Urothelium cell line (cell line): ENCODE data around the gene OBSL1.

Experiments
- DNase-seq: peaks from one replicate; pipeline ENCODE4 v3.0.0; 2011; ENCODE audit warnings: low spot score, mixed read lengths
- FAIRE-seq: peaks from 2 replicates; lab custom pipeline; 2011; peaks lifted over from hg19 to GRCh38; lab: Jason Lieb, UNC

Gene OBSL1

GRCh38 chr2:219567791-219568361 is 3.5 kb downstream of the OBSL1 start:
- no peak for DNase-seq
- no peak for FAIRE-seq

DNA sequence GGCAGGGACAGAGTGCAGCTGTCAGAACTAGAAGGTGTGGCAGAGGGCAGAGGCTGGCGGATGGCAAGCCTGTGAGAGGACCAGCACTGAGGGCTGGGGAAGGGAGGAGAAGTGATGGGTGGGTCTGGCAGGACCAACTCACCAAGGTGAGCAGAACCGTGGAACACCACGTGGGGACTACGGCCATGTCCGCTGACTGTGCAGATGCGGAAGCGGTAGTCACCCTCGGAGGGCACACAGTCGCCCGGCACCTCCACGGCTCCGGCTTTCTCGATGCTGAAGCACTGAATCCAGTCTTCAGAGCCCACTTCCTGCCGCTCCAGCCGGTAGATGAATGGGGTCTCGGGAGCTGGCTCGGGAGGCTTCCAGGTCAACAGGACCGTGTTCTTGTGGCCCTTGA is 4.2 kb downstream of the OBSL1 start:
- no peak for FAIRE-seq

DNA sequence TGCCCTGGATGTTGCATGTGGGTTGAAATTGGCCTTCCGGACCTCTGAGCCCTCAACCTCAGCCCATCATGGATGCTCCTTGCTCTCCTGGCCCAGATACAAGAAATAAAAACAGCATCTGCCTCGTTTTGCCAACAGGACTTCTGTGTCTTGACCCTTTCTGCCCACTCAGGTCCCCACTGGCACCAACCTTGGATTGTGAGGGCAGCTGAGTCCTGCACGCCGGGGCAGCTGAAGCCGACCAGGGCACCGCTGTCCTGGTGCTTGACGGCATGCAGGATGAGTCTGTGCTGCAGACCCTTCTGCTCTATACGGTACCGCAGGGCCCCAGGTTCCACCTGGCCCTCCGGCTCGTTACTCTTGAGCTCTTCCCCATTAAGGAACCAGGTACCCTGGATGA is 4.7 kb downstream of the OBSL1 start:
- DNase-seq = no peak
- no peak for FAIRE-seq

More for the DNA sequence above, 4.2 kb downstream of the OBSL1 start:
- DNase-seq = no peak

- DNase-seq (no peak), FAIRE-seq (no peak)
Observed at GRCh38 chr2:219565130-219566080, 5.9 kb downstream of the OBSL1 start.

GRCh38 chr2:219563271-219563928 is 7.9 kb downstream of the OBSL1 start:
- DNase-seq (no peak), FAIRE-seq (peak; percentile 53)

DNA sequence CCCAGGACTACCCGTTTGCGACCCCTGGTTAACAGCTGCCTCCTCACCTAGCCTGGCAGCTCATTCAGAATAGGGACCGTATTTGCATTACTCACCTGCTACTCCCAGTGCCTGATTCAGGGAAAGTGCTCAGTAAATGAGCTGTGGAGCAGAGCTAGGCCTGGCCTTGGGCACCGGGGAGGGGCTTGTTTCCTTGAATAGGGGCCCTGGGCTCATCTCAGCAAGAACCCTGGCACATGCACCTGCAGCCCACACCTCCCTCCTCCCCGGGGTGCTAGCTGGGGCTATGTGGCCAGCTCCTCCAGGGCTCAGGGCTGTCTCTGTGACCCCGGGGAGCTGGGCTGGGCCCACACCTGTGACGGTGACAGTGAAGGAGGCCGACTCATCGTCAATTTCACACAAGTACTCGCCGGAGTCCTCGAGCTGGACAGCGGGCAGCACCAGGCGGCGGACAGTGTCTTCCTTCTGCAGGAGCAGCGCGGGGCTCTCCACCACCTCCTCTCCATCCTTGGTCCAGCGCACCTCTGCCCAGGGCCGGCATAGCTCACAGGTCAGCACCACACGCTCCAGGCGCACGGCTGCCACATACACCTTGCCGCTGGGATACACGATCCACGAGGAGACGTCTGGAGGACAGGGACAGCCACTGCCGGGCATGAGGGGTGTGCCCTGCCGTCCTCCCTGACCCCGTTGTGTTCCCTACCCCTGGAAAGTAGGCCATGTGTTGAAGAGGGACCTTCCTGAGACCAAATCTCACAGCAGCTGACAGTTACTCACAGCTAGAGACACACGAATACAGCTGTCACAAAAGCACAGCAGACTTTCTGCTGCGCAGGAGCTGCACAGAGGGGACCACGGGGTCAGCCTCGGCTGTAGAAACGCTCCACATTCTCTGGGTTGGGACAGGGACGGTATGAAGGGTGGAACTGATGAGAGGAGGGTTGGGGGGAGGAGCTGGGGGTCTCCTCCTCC is 9.0 kb downstream of the OBSL1 start:
- DNase-seq (no peak), FAIRE-seq (no peak)

DNA sequence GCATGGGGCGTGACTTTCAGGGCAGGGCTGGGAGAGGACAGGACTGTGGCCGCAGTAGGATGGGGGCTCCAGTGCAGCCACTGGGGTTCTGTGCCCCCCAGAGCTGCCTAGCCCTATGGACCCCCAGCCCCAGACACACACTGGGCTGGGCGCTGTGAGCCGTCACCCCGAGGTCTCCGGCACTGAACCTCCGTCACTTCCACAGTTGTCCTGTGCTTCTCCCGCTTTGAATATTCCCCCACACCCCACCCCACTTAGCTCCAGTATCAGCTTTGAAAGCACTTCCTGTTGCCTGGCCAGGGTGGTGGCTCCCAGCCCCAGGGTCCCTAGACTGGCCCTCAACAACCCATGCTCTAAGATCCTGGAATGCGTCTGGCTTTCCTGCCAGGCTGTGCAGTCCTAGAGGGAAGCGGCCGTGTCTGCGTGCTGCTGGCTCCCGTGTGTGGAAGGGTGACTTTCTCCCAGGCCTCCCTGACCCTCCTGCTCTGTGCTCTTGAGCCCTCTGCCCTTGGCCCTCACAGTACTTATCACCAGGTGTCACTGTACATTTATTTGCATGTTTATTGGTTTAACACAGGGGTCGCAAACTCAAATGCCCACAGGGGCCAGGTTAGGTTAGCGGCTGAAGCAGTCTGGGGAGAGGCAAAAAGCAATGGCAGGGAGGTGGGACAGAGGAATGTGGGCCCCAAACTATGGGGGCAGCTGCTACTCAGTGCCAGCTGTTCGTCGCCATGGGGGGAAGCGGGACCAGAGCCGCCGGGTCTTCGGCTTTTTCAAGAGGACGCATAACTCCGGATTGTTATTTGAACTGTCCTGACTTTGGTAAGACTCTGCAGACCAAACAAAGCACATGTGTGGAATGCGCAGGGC is 9.9 kb downstream of the OBSL1 start:
- FAIRE-seq = no peak
- no peak for DNase-seq

DNA sequence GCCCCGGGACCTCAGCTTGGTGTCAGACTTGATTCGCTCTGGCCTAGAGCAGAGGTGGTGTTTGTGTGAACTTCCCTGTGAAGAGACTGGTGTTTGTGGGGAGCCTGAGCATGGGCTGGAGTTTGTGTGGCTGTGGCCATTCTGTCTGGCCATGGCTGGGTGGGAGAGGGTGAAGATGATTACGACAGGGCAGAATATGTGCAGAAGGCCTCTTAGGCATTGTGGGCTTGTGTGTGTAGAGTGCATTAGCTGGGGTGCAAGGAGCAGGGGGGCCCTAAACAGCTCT is 10.5 kb downstream of the OBSL1 start:
- DNase-seq (no peak), FAIRE-seq (no peak)

DNA sequence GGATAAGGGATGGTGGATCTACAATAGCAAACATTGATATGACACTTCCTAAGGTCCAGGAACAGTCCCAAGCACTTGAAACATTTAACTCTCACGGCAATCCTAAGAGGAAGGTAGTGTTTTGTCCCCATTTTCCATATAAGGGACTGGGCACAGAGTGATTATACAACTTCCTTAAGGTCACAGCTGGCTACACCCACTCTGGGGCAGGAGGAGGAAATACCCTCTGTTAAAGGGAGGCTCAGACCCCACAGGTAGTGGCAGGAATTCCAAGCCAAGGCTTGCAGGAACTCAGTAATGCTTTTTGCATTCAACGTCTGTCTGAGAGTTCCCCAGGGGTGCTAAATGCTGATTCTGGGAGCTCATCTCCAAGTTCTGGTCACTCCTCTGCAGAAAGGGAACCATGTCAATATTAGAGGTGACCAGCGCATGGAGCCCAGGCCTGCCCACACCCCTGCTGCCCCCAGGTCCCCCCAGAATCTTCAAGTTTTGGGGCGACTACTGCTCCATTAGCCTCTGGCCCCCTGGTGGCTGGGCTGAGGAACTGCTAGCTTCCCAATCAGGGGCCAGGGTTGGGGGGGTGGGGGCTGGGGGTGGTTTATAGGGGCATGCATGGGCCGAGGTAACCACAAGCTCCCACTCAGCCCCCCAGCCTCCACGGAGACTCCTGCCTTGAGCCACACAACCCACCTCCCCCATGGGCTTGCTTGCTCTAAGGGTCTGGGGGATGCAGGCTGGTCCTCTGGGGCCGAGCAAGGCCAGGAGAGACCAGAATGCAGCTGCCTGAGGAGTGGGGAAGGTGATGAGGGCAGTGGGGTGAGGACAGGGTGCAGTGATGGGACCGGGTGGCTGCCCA is 11.1 kb downstream of the OBSL1 start:
- peak; percentile 48 for DNase-seq
- no peak for FAIRE-seq

DNA sequence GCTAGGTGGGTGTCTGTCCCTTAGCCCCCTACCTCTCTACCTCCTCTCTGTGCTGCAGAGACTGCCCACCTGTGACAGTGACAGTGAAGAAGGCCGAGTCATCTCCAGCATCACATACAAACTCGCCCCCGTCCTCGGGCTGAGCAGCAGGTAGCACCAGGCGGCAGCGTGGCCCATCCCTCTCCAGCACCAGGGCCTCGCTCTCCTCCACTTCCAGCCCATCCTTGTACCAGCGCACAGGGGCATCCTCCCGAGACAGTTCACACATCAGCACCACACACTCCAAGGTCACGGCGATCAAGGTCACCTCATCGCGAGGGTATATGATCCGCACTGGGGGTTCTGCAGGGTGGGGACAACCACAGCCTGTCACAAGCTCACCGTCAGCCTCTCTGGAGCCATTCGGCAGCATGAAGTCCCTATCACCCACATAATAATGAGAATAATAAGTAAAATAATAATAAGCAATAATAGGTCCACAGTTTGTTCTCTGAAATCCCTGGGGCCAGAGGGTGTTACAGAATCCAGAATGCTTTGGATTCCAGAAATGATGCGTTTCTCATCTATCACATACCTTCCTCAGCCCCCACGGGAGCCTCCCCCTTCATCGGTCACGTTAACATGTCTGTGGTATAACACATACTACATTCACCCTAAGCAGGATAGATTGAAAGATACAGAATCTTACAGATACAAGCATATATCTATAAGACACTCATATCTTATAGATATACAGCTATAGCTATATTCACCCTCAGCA is 12.0 kb downstream of the OBSL1 start:
- no peak for DNase-seq
- FAIRE-seq = no peak

DNA sequence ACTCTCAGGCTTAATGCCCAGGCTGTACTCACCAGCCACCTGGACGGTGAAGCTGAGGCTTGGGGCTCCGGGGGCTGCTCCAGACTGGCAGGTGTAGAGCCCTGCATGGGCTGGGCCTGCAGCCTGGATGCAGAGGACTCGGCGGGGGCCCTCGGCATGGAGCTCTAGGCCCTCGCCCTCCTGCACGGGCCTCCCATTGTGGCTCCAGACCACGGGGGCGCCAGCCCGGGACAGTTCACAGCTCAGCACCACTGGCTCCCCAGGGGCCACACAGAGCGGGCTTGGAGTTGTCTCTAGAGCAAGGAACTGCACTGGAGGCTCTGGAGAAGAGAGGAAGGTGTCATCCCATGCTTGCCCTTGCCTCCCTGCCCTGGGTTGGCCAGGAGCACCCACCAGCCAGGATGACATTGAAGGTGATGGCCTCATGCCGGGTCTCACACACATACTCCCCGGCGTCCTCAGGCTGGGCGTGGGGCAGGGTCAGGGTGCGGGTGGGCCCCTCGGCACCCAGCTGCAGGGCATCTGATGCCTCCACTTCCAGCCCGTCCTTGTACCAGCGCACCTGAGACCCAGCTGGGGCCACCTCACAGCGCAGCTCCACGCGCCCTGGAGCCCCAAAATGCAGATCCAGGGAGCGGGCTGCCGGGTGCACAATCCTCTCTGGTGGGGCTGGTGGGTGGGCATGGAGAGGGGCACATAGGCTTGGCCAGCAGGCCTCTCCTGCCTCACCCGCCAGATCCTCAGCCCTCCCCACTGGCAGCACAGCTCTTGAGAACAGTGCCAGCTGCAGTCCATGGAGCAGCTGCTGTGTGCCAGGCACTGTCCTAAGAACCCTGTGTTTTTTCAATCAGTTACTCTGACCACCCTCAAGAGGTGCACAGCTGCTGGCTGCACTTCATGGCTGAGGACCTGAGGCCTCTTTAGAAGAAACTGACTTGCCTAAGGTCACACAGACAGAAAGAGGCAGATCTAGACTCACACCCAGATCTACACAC is 13.3 kb downstream of the OBSL1 start:
- FAIRE-seq (no peak), DNase-seq (no peak)

DNA sequence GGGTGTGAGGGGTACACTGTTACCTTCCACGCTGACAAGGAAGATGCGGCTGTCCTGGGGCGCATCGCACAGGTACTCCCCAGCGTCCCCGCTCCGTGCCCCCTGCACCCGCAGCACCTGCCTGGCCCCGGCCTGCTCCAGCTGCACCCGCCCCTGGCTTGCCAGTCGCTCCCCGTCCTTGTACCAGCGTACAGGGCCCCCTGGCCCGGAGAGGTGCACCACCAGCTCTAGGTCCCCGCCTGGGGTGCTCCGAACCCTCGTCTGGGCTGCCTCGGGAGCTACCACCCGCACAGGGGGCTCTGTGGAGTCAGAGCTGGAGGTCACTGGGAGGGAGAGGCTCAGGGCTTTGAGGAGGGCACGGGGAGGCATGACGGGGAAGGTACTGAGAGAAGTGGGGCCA is 14.0 kb downstream of the OBSL1 start:
- no peak for FAIRE-seq
- no peak for DNase-seq

DNA sequence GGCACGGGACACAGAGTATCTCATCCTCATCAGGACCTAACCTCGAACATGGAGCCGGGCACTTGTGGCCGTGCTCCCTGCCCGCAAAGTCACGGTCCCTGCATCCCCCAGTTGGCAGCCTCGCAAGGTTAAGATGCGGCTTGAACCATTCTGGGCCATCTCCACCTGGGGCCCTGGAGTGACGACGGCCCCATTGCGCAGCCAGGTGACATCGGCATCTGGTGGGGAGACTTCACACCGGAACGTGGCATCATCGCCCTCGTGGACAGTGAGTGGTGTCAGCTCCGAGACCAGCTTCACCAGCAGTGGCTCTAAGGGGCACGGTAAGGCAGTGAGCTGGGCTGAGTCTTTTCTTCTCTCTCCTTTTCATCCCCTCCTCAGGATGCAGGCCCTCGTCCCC is 14.9 kb downstream of the OBSL1 start:
- FAIRE-seq = no peak
- no peak for DNase-seq

GRCh38 chr2:219555956-219556355 is 15.4 kb downstream of the OBSL1 start:
- no peak for FAIRE-seq
- no peak for DNase-seq

DNA sequence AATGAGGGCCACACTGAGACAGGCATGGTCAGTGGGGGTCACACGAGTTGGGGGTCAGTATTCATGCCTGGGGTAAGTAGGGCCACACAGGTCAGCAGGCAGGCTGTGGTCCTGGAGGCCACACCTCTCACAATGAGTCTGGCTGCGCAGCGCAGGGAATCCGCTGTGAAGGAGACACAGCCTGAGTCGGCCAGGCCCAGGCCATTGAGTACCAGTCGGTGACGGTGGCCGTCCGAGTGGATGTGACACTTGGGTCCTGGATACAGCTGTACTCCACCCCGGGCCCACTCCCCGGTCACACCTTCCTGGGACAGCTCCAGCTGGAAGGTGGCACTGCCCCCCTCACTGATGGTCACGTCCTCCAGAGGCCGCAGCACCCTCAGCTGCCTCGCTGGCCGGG is 17.0 kb downstream of the OBSL1 start:
- no peak for DNase-seq
- no peak for FAIRE-seq

GRCh38 chr2:219553463-219553963 is 17.8 kb downstream of the OBSL1 start:
- no peak for DNase-seq
- FAIRE-seq = no peak

- FAIRE-seq (no peak), DNase-seq (no peak)
Observed at GRCh38 chr2:219553168-219553417, 18.2 kb downstream of the OBSL1 start.
